Adrenal gland (tissue), 5 donors: Measurements from ENCODE around the gene WWOX.

Experiments used
- CTCF ChIP-seq, 6 experiments: fragments of 450-650 bp in 4 of 6; fragments of 200-600 bp in 2 of 6; sonication (generic) in 1 of 6; IDR thresholded peaks; 1 replicate in 5 of 6; 2 replicates in 1 of 6; pipeline versions ENCODE4 v1.5.1 to v1.8.0; 2016 to 2021; ENCODE audit warnings: antibody characterized with exemption in 6 of 6, mild to moderate bottlenecking in 2 of 6, moderate library complexity in 1 of 6
- POLR2A ChIP-seq, 2 donors: fragments of 450-650 bp; IDR thresholded peaks; one replicate each; pipeline ENCODE4 v1.6.1; 2017; ENCODE audit warnings: antibody characterized with exemption in 2 of 2, mild to moderate bottlenecking in 2 of 2, moderate library complexity in 1 of 2
- donor health status: DM: no; HTN: no; CAD: no.

GRCh38 chr16:79167893-79168292 lies 1068.4 kb downstream of the WWOX start:
- TF ChIP-seq CTCF (IDR thresholded peaks at IDR 0.05) (no peak), POLR2A (IDR thresholded peaks at IDR 0.05) (no peak)
